Inflammatory macrophage treated with lipopolysaccharide for 4 hours (primary cell): ENCODE measurements around the gene PSME4.
"Not testable (repeated sequence)": the region's sequence is repeated elsewhere in the genome, so short reads cannot be mapped to it uniquely, and the experiment has no call there.

Experiments
- DNase-seq: peaks from one replicate; pipeline ENCODE4 v3.0.0-alpha.2; 2020

Gene PSME4

DNA sequence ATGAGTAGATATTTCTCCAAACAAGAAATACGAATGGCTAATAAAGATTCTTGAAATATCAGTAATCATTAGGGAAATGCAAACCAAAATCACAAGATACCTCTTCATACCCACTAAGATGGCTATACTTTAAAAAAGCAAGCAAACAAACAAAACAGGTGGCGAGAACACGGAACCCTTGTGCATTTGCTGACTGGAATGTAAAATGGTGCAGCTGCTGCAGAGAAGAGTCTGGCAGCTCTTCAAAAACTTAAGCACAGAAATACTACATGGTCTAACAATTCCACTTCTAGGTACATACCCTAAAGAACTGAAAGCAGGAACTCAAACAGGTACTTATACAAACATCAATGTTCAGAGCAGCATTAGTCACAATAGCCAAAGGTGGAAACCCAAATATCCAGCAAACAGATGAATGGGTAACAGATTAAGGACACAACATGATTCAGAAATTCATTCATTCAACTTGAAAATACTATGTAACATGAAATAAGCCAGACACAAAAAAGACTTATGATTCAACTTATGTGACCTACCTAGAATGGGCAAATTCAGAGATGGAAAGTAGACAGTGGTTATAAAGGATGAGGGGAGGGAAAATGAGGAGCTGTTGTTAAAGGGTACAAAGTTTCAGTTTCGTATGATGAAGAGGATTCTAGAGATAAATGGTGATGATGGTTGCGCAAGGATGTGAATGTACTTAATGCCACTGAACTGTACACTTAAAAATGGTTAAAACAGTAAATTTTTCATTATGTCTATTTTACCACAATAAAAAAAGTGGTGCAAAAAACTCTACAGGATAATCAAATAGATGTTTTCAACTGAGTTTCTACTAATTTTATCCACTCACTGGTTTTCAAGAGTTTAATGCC lies 84.2 kb downstream of the PSME4 start:
- no peak for DNase-seq

DNA sequence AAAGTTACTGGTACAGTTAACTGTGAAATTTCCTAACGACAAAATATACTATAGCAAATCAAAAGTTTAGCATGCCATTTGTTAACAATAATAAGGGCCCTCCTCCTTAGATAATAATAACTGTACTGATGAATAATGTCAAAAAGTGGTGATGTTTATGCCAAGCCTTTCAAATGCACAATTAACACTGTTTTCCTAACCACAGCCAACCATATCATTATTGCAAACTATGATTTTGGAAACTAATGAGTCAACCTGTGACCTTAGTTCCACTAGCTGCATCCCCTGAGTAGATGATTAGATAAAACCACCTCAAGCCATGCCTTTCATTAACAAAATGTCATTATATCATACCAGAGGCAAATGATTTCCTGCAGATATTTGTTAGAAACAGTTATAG lies 85.9 kb downstream of the PSME4 start:
- DNase-seq = no peak

DNA sequence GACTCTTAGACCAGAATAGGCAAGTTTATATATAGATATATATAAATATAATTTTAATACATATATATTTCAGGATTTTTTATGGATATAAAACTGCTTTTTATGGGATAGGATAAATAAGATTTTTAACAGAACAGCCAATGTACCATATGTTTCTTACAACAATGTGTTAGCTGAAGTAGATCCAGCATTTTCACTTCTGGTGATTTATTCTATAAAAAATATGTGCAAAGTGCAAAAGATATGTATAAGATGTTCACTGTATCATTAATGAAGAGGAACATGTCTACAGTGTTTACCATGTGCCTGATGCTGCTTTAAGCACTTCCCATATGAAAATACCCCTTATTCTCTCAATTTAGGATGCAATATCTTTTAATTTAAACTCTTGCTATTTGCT lies 88.8 kb downstream of the PSME4 start:
- DNase-seq = no peak

DNA sequence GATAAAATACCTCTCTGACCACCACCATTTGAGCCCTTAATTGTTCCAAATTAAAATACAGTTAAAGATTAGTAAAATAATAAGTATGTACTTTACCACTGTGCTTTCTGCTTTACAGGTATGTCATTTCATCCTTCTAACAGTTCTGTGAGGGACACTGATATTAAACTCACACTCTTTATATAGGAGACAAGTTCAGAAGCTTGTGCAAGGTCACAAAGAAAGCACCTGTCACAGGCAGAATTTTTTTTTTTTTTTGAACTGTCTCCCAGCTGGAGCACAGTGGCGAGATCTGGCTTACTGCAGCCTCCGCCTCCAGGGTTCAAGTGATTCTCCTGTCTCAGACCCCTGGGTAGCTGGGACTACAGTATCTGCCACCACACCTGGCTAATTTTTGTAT lies 89.4 kb downstream of the PSME4 start:
- DNase-seq = no peak

DNA sequence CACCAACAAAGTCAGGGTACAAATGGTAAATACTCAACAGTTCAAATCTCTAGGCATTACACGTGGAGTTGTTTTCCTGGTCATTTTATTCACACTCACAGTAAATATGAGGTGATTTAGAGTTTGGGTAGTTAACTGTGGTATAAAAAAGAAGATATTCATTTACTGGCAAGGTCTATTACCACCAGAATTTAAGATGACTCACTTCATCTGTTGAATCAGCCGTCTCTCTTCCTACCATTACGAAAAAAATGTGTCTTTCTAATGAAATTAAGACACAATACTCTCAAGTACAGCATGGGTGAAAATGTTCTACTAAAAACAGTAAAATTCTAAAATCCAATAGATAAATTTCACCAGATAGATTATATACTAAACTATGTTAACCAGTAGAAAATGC lies 90.0 kb downstream of the PSME4 start:
- no peak for DNase-seq

DNA sequence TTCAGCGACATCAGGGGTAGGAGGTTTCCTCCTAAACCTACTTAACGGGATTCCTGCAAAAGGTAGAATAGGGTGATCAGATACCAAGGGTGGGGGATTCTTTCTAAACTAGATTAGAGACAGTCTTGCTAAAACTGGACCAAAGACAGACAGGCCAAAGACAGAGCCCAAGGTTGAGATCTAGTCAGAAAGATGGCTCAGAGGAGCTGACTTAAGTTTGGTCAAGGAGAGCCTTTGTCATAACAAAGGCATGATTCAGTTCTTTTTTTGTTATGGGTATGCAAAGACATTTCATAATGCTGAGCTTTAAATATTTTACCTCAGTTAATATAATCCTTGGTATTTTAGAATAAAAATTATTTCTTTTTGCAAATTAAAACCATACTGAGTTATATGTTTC lies 93.2 kb downstream of the PSME4 start:
- DNase-seq = no peak

DNA sequence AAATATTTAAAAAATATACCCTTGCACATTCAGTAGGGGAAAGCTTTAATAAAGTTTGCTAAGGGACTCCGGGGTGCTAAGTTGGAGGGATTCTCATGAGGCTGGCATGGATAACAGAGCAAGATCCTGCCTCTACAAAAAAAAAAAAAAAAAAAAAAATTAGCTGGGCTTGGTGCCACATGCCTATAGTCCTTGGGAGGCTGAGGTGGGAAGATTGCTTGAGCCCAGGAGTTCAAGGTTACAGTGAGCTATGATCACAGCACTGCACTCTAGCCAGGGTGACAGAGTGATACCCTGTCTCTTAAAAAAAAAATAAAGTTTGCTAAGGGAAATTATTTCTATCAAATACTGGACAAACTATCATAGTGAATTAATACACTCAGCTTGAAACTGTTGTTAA lies 93.7 kb downstream of the PSME4 start:
- DNase-seq = no peak

DNA sequence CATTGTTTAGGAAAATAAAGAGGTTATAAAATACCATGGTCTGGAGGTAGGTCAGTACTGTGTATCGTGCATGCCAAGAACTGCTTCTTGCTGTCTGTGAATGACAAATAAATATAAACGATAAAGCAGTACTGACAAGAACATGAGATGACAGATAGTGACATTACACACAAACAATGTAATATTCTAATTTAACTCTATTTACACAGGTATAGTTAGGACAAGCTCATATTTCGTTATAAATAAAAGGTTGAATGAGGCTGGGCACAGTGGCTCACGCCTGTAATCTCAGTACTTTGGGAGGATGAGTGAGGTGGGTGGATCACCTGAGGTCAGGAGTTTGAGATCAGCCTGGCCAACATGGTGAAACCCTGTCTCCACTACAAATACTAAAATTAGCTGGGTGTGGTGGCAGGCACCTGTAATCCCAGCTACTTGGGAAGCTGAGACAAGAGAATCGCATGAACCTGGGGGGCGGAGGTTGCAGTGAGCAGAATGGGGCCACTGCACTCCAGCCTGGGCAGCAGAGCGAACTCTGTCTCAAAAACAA lies 96.3 kb downstream of the PSME4 start:
- no peak for DNase-seq

DNA sequence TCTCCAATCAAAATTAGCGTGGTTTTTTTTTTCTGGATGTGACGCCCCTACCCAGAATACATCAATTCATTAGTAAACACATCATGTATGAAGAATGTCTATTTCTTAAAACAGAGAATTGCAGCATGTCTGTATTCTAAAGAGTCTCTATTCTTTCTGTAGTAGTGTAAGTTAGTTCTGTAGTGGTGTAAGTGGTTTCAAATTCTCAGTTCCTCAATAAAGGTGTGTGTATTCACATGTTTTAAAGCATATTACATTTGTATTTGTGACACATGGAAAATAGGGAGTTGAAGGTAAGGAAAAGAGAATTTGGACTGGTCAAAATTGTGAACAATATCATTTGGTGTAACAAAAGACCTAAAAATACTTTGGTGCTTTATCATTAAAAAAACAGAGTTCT lies 103.0 kb downstream of the PSME4 start:
- DNase-seq = no peak

DNA sequence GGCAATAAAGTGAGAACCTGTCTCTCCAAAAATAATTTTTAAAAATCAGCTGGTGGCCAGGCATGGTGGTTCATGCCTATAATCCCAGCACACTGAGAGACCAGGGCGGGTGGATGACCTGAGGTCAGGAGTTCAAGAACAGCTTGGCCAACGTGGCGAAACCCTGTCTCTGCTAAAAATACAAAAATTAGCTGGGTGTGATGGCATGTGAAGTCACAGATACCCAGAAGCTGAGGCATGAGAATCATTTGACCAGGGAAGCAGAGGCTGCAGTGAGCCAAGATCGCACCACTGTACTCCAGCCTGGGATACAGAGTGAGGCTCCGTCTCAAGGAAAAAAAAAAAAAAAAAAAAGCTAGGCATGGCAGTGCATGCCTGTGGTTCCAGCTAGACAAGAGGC lies 103.6 kb downstream of the PSME4 start:
- no peak for DNase-seq

DNA sequence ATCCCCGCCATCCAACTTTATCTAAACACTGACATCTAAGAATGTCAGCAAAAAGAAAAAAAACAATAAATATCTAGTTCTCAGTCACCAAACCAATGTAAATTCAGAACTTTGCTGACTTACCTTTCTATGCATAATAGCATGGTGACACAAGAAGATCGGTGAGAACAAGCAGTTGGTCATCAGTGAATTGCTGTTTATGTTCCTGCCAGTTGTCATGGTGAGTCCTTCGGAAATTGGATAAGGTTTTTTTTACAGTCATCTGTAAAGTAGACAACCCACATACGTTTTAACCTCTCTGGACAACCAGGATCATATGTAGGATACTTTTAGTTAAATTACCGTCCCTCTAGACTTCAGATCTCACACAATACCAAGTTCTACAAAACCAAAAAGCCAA lies 104.8 kb downstream of the PSME4 start:
- DNase-seq = no peak

DNA sequence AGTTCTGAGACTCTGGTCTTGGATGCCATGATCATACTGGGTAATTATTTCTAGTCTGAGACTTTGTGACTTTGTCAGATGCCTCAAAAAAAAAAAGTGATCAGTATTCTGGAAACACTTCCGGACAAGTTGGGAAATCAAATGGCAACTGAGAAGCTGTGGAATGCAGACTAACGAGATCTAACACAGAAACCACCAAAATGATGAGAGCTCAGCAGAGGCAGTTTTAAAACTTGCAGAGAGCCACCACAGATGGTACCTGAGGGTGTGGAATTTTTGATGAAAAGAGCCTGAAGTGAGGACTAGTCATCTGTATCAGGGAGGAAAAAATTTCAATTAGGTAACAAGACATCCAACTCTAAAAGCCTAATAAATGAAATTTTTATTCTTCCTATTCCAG lies 105.5 kb downstream of the PSME4 start:
- no peak for DNase-seq

DNA sequence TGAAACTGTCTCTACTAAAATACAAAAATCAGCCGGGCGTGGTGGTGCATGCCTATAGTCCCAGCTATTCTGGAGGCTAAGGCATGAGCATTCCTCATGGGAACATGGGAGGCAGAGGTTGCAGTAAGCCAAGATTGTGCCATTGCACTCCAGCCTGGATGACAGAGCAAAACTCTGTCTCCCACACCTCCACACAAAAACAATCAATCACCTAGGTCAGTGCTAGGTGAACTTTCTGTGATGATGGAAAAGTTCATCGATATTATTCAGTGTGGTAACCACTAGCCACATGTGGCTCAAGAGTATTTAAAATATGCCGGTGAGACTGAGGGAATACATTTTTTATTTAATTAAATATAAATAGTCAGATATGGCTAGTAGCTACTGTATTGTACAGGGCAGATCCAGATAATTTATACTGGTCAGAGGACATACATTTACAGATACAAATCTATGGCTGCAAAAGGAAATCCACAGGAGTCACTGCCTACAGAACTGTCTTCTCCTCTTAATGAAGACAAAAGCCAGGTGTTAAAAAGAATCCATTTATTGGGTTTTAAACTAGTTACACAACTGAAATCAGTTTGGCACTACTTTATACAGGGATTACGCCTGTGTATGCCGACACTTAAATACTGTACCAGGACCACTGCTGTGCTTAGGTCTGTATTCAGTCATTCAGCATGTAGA lies 107.1 kb downstream of the PSME4 start:
- DNase-seq = no peak

DNA sequence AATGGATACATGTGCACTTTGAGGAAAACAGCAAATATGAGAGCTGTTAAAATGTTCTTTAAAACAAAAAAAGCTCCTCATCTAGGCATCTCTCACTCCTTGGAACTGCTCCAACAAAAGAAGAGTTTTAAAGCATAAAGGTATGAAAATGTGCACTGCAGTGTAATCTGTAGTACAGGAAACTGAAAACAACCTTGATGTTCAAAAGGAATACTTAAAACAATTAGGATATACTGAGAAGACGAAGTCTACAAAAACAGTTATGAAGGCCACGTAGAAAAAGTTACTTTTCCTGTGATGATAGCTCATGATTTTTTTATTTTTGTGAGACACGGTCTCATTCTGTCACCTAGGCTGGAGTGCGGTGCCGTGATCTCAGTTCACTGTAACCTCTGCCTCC lies 109.0 kb downstream of the PSME4 start:
- DNase-seq = no peak

DNA sequence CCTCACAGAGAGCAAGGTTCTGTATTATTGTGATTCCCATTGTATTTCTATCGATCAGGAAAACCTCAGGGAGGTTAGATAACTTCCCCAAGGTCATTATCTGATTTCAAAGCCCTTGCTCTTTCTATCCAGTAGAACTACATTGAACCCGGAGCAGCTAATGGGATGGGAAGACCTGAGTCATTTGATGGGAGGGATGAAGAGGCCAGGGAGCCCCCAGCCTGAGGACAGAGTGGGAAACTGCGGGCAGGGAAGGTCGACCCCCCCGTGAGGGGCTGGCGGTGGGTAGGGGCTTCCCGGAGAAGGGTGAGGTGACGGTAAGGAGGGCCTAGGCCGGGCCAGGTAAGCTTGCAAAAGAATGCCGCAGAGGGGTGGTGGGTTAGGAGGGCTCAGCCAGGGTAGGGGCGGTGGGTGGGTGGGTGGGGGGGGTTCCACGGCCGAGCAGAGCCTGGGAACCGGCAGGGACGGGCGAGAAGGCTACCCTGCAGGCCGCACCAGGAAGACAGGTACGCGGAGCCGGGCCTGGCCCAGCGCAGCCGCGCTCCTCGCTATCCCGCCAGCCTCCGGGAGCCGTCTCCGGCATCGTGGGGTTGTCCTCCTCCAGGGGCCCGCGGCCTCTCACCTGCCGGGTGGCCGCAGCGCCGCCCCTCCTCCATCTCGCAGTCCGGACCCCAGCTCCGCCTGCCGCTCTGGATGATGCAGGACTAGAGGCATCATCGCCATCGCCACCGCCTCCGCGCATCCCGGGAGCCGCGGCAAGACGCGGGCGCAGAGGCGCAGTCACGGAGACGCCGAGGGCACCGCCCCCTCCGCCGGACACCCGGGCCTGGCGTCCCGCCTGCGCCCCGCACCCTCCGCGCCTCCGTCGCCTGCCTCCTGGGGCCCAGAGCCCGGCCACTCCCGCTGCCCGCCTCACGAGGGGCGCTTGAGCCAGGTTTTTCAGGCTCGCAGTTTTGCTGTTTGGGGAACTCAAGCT lies 111.3 kb downstream of the PSME4 start, which contains the start of gene GPR75:
TSS of gene GPR75 (minus strand) at position 762 of the 976 bp plus-strand sequence. CDS start 5,211 bp downstream, outside the sequence.
- no peak for DNase-seq

DNA sequence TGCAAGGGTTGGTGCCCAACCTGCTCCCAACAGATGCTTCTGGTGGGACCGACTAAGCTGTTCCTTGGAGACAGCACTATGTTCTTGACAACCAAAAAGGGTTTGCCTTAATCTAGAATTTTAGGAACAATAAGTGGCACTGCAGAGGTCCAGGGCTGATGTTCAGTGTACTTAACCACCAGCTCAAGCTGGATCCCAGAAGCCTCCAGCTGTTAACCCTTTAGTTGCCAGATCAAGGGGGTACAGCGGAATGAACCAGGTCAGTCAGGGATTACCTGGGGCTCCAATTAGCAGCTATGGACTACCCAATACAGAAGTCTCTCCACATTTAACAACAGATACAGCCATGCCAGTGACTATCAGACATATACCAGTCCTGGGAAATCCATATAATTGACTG lies 114.5 kb downstream of the PSME4 start:
- no peak for DNase-seq

DNA sequence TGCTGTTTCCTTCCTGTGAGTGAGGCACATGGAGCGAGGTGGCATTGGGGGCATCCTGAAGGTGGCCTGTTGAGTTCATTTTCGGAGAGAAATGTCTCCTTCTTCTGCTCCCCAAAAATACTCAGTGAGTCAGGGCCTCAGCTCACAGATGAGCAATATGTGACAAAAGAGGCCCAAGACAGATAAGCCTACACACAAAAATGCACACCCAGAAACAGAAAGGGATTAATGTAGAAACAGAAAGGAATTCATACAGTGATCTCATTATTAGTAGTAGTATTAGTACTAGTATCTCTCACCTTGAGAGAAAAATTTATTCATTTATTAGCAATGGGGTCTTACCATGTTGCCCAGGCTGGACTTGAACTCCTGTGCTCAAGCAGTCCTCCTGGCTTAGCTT lies 116.1 kb downstream of the PSME4 start:
- no peak for DNase-seq

DNA sequence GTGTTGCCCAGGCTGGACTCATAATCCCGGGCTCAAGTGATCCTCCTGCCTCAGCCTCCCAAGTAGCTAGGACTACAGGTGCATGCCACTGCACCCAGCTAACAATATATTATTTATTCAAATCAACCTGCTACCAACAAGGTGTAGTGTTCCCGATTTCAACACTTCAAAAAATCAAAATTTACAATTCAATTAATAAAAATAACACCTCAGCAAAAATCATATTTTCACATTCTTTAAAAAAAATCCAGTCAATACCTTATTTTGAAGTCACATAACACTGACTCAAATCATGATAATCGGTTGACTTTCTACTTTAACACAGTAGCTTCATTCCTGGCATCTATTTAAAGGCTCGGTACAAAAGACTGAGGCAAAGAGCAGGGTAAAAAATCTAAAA lies 118.3 kb downstream of the PSME4 start:
- no peak for DNase-seq

DNA sequence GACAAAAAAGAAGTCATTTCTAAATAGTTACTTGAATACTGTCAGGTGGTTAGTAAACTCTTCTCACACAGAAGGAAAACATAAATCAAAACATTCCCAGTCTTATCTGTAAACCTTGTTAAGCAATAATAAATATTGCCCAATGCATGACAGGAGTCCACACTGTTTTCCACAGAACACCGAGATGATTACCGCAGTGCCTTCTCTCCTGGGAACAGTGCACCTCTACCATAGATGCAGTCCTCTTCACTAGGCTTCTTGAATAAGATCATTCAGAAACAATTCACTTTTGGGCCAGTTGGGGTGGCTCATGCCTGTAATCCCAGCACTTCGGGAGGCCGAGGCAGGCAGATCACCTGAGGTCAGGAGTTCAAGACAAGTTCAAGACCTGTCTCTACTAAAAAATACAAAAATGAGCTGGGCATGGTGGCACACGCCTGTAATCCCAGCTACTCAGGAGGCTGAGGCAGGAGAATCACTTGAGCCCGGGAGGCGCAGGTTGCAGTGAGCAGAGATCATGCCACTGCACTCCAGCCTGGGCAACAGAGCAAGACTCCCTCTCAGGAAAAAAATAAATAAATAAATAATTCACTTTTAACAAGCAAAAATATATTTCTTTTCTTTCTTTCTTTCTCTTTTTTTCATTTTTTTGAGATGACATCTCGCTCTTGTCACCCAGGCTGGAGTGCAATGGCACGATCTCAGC lies 119.6 kb downstream of the PSME4 start:
- not testable (repeated sequence) for DNase-seq

DNA sequence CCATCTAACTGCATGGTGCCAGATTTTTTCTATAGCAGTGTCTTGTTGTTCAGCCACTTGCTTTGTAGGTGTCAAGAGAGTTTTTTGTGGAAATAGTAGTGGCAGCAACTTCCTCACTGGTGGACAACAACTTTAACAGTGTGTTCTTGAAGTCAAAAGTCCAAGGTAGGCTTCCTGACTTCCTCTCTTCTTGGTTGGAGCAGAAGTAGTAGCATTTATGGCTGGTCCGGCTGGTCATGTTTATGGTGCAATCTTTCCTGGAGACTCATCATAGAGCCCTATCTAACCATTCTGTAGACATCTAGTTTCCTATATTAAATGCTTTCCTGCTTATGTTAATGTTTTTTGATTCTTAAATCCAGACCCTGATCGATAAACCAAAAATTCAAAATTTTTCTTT lies 122.7 kb downstream of the PSME4 start:
- no peak for DNase-seq

DNA sequence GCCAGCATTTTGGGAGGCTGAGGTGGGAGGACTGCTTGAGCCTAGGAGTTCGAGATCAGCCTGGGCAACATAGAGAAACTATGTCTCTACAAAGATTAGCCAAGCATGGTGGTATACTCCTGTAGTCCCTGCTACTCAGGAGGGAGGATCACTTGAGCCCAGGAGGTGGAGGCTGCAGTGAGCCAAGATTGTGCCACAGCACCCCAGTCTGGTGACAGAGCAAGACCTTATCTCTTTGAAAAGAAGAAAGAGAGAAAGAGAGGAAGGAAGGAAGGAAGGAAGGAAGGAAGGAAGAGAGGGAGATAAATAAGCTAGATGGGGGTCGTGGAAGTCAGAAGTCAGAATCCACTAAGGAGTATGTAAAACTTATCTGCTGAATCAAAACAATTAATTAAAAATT lies 127.2 kb downstream of the PSME4 start:
- no peak for DNase-seq

DNA sequence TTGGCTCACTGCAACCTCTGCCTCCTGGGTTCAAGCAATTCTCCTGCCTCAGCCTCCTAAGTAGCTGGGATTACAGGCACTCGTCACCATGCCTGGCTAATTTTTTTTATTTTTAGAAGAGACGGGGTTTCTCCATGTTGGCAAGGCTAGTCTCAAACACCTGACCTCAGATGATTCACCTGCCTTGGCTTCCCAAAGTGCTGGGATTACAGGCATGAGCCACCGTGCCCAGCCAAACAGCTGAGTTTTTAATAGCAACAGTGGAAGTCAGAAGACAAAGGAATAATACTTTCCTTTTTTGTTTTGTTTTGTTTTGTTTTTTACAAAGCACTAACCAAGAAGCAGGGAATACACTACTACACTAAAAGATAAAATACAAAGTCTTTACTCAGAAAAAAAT lies 127.9 kb downstream of the PSME4 start:
- no peak for DNase-seq
